ENCODE data around the gene ATAD3B. TPM values are rescaled to one million over a fixed set of nuclear protein-coding genes. Genes with fewer than 3 reads are reported as not detected.

Gene ATAD3B
- total RNA-seq, 4 donors from 2014 or later = 26.9 to 130 (median 35.0) TPM

- Histone ChIP-seq H3K36me3 (peaks cover 0 to 6% (median 0%) of the 10 kb centered on the region in 3 donors), H3K27ac (no peak overlapping the region), H3K4me3 (no peak overlapping the region), H3K27me3 (no peaks in the 10 kb centered on the region), H3K9me3 (peaks cover 0 to 5% (median 0%) of the 10 kb centered on the region in 4 donors), H3K4me1 (peaks cover 0 to 12% (median 3%) of the 10 kb centered on the region in 4 donors)
- TF ChIP-seq POLR2A (IDR thresholded peaks at IDR 0.05) = no peak
- TF ChIP-seq CTCF (IDR thresholded peaks at IDR 0.05) = no peak
- DNase-seq = no peak
These were observed 63.0 kb downstream of the ATAD3B start for GRCh38 chr1:1534401-1535154.

- no peak for TF ChIP-seq CTCF (IDR thresholded peaks at IDR 0.05)
- TF ChIP-seq POLR2A (IDR thresholded peaks at IDR 0.05) = no peak
- no peaks in the 10 kb centered on the region for H3K27me3 ChIP-seq
- no peak for DNase-seq
- H3K36me3 ChIP-seq = no peaks in the 10 kb centered on the region
- peaks cover 0 to 13% (median 4%) of the 10 kb centered on the region in 4 donors for H3K4me1 ChIP-seq
- peaks cover 0 to 5% (median 0%) of the 10 kb centered on the region in 4 donors for H3K9me3 ChIP-seq
- H3K27ac ChIP-seq = no peak overlapping the region
- no peak overlapping the region for H3K4me3 ChIP-seq
These were observed 63.8 kb downstream of the ATAD3B start for GRCh38 chr1:1535201-1536018.

GRCh38 chr1:1536019-1536937 lies 64.7 kb downstream of the ATAD3B start:
- Histone ChIP-seq H3K27me3 (no peaks in the 10 kb centered on the region), H3K9me3 (peaks cover 0 to 5% (median 0%) of the 10 kb centered on the region in 4 donors), H3K4me3 (no peak overlapping the region), H3K4me1 (peaks cover 0 to 22% (median 9%) of the 10 kb centered on the region in 4 donors), H3K36me3 (peaks cover 0 to 2% (median 0%) of the 10 kb centered on the region in 3 donors), H3K27ac (no peak overlapping the region)
- no peak for TF ChIP-seq POLR2A (IDR thresholded peaks at IDR 0.05)
- no peak for TF ChIP-seq CTCF (IDR thresholded peaks at IDR 0.05)
- DNase-seq = no peak

- TF ChIP-seq POLR2A (IDR thresholded peaks at IDR 0.05) (no peak), CTCF (IDR thresholded peaks at IDR 0.05) (no peak)
- Histone ChIP-seq H3K36me3 (peaks cover 0 to 7% (median 0%) of the 10 kb centered on the region in 3 donors), H3K4me1 (peaks cover 0 to 24% (median 9%) of the 10 kb centered on the region in 4 donors), H3K27me3 (no peaks in the 10 kb centered on the region), H3K9me3 (no peaks in the 10 kb centered on the region), H3K27ac (no peak overlapping the region), H3K4me3 (no peak overlapping the region)
- no peak for DNase-seq
These were observed 65.5 kb downstream of the ATAD3B start for GRCh38 chr1:1536938-1537546.
